Activated CD4-positive, alpha-beta T cell treated with anti-CD3 and anti-CD28 coated beads for 36 hours (primary cell): ENCODE results near the gene SLC4A8. TPM values are rescaled to one million over a fixed set of nuclear protein-coding genes. Genes with fewer than 3 reads are reported as not detected.

Experiments used
- ATAC-seq: fragments of 200-7000 bp; cut with Tn5 transposase; one replicate; pipeline ENCODE4 v1.10.0; 2021; ENCODE audit warnings: mild to moderate bottlenecking, moderate library complexity
- CTCF ChIA-PET: fragments of 350-600 bp; sonication (Branson Sonifier 250); formaldehyde crosslinking; loops from one replicate; lab custom pipeline; 2021; ENCODE audit warnings: antibody characterized with exemption; lab: Charles Lee
- POLR2A ChIA-PET: fragments of 350-600 bp; sonication (Branson Sonifier 250); formaldehyde crosslinking; loops from one replicate; lab custom pipeline; 2021; ENCODE audit warnings: antibody characterized with exemption, inconsistent platforms; lab: Charles Lee
- DNase-seq: peaks from one replicate; pipeline ENCODE4 v3.0.0-alpha.2; 2020
- H3K27ac Mint-ChIP-seq: one replicate; pipeline ENCODE4 v1.8.0; 2021; ENCODE audit warnings: mixed read lengths
- H3K27me3 Mint-ChIP-seq: one replicate; pipeline ENCODE4 v1.8.0; 2021; ENCODE audit warnings: mixed read lengths
- H3K36me3 Mint-ChIP-seq: one replicate; pipeline ENCODE4 v1.8.0; 2021; ENCODE audit warnings: low read depth, mixed read lengths
- H3K4me1 Mint-ChIP-seq: one replicate; pipeline ENCODE4 v1.8.0; 2021; ENCODE audit warnings: mixed read lengths
- H3K4me3 Mint-ChIP-seq: one replicate; pipeline ENCODE4 v1.8.0; 2021; ENCODE audit warnings: mild to moderate bottlenecking, moderate library complexity, mixed read lengths
- H3K9me3 Mint-ChIP-seq: one replicate; pipeline ENCODE4 v1.8.0; 2021; ENCODE audit warnings: low read depth, mixed read lengths
- intact Hi-C, 2 experiments: fragments of 100-400 bp; cut with DNase I in 1 of 2; cut with micrococcal nuclease in 1 of 2; formaldehyde crosslinking; loops; one replicate each; pipeline versions ENCODE4 v1.14.2 to v1.15.1; 2022 to 2024; cut with DNase I, micrococcal nuclease
- total RNA-seq, 2 experiments: library from RNA; stranded (reverse); gene quantifications; one replicate each; pipeline ENCODE4 v1.2.3, GENCODE V29; 2021

The SLC4A8 gene
- total RNA-seq, 2 experiments from 2014 or later = 1.7 to 2.0 TPM

DNA sequence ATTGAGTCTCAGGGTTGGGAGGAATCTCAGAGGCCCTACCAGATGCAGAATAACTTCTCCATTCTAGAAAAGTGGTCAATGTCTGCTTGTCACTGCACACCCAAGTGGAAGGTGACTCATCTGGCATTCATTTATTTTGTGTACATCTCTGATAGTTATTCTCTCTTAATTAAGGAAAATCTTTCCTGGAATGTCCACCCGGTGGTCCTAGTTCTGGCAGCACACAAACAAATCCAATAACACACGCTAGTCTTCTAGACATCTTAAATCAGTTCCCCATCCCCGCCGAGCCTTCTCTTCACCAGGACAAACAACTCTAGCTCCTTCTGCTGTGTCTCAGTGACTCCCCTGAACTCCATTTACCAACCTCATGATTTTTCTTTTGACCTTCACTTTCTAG, 116.4 kb downstream of the SLC4A8 start:
- Mint-ChIP-seq H3K36me3 (no peaks in the 10 kb centered on the region), H3K9me3 (no peaks in the 10 kb centered on the region), H3K27me3 (peaks cover 10% of the 10 kb centered on the region), H3K4me3 (no peak overlapping the region), H3K4me1 (no peaks in the 10 kb centered on the region), H3K27ac (no peak overlapping the region)
- ATAC-seq = no peak
- intact Hi-C loops = no loop called here
- ChIA-PET POLR2A (no interaction called here), CTCF (interaction anchor here (0.6 to 2.1 kb wide), 2 partner anchors 9 to 543 kb away, joined by 4 to 6 read pairs; no protein-coding TSS in a partner anchor)
- DNase-seq = no peak

DNA sequence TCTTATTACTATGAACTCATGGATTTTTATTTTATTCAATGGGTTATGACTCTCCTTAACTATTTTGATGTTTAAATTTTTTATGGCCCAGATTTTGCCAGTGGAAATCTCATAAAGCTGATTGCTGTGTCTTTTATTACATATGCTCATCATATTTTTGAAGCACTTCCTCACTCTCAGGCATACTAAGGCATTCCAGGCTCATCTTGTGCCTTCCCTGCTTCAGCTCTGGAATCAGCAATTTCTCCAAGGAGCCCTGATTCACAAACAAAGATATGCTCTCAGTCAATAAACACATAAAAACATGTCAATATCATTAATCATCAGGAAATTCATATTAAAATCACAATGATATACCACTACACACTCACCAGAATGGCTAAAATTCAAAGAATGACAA, 121.5 kb downstream of the SLC4A8 start:
- no peaks in the 10 kb centered on the region for H3K9me3 Mint-ChIP-seq
- H3K27me3 Mint-ChIP-seq = peaks cover 18% of the 10 kb centered on the region
- ATAC-seq (no peak), DNase-seq (no peak)
- CTCF ChIA-PET = interaction anchor here (1.0 kb wide), 2 partner anchors 14 to 177 kb away, joined by 3 read pairs; no protein-coding TSS in a partner anchor
- H3K27ac Mint-ChIP-seq = no peak overlapping the region
- POLR2A ChIA-PET = no interaction called here
- H3K36me3 Mint-ChIP-seq = no peaks in the 10 kb centered on the region
- H3K4me3 Mint-ChIP-seq = no peak overlapping the region
- no peaks in the 10 kb centered on the region for H3K4me1 Mint-ChIP-seq
- intact Hi-C loops = no loop called here

DNA sequence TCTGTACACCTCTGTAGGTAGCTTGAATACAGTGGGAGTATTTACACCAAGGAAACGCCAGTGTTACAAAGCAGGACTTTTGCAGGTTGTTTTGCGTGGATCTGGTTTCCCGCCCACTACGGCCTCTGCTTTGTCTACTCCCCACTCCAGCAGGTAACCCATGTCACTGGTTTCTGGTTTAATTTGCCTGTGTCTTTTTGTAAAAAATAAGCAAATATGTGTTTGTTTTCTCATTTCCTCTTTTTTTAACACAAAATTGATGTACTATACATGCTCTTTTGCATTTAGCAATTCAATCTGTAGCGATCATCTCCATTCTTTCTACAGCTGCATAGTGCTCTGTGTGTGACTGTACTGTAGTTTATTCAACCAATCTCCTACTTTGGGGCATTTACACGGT, 123.0 kb downstream of the SLC4A8 start:
- Mint-ChIP-seq H3K4me3 (no peak overlapping the region), H3K36me3 (no peaks in the 10 kb centered on the region), H3K9me3 (no peaks in the 10 kb centered on the region), H3K27ac (no peak overlapping the region), H3K27me3 (peaks cover 17% of the 10 kb centered on the region), H3K4me1 (no peaks in the 10 kb centered on the region)
- DNase-seq (no peak), ATAC-seq (no peak)
- ChIA-PET CTCF (interaction anchor here (0.8 to 1.3 kb wide), 2 partner anchors 123 to 909 kb away, joined by 3 to 4 read pairs; partner anchors contain the start of gene SLC4A8), POLR2A (no interaction called here)
- intact Hi-C loops = no loop called here

DNA sequence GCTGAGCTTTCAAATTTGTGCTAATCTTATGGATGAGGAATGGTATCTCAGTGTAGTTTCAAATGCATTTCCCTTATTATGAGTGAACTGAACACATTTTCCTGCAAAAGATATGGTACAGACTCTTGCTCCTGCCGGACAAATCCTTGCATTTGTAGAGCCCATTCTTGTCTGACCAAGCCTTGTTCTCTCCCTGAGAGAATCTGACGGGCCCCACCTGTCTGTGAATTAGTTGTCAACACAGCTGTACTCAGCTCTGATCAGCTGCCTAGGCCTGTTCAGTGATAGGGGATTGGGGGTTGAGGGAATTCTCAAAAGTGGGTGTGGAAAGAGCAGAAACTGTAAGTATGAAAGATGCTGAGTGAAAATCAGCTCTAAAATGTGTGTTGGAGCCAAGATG, 123.6 kb downstream of the SLC4A8 start:
- Mint-ChIP-seq H3K27me3 (peaks cover 20% of the 10 kb centered on the region), H3K27ac (no peak overlapping the region), H3K36me3 (no peaks in the 10 kb centered on the region), H3K4me3 (no peak overlapping the region), H3K4me1 (no peaks in the 10 kb centered on the region), H3K9me3 (no peaks in the 10 kb centered on the region)
- DNase-seq (no peak), ATAC-seq (no peak)
- ChIA-PET POLR2A (no interaction called here), CTCF (interaction anchor here (1.2 to 1.3 kb wide), 2 partner anchors 9 to 124 kb away, joined by 4 to 5 read pairs; partner anchors contain the start of gene SLC4A8)
- intact Hi-C loops = no loop called here

DNA sequence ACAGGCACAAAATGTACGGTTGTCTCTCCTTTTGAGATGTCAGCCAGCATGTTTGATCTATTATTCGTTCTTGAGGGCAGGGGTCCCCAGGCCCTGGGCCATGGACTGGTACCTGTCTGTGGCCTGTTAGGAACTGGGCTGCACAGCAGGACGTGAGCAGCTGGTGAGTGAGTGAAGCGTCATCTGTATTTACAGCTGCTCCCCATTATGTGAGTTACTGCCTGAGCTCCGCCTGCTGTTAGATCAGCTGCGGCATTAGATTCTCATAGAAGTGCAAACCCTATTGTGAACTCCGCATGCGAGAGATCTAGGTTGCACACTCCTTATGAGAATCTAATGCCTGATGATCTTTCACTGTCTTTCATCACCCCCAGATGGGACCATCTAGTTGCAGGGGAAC, 125.0 kb downstream of the SLC4A8 start:
- Mint-ChIP-seq H3K4me1 (no peaks in the 10 kb centered on the region), H3K27me3 (peaks cover 16% of the 10 kb centered on the region), H3K36me3 (no peaks in the 10 kb centered on the region), H3K4me3 (no peak overlapping the region), H3K9me3 (no peaks in the 10 kb centered on the region), H3K27ac (no peak overlapping the region)
- ChIA-PET POLR2A (no interaction called here), CTCF (interaction anchor here (0.6 to 2.6 kb wide), 3 partner anchors 8 to 26 kb away, joined by 3 to 7 read pairs (median 5); no protein-coding TSS in a partner anchor)
- no peak for DNase-seq
- no peak for ATAC-seq
- intact Hi-C loops = no loop called here

Other genes starting within 250 kb of the SLC4A8 start
- 10 to 100 TPM in 1 of 2 experiments, 1 to 10 TPM in 1; 8.7 to 12.9 TPM for gene POU6F1, start 206.8 kb upstream of the SLC4A8 start, total RNA-seq
- 10 to 100 TPM; 94.8 to 95.2 TPM for gene DAZAP2, start 186.0 kb upstream of the SLC4A8 start, total RNA-seq
- gene SMAGP, start 154.4 kb upstream of the SLC4A8 start, total RNA-seq = under 1 TPM; 0.69 to 0.86 TPM
- gene BIN2, start 100.7 kb upstream of the SLC4A8 start, total RNA-seq = 10 to 100 TPM; 39.9 to 48.8 TPM
- gene CELA1, start 78.2 kb upstream of the SLC4A8 start, total RNA-seq = under 1 TPM in 1 of 2 experiments, not detected in 1; 0.18 TPM
- gene GALNT6, start 33.4 kb upstream of the SLC4A8 start, total RNA-seq = 10 to 100 TPM; 11.7 to 12.0 TPM
- gene SCN8A, start 166.4 kb downstream of the SLC4A8 start, total RNA-seq = 1 to 10 TPM in 1 of 2 experiments, under 1 TPM in 1; 0.69 to 1.0 TPM